Activated CD4-positive, alpha-beta T cell treated with anti-CD3 and anti-CD28 coated beads, Interleukin-2, Interleukin-6, amounts not matched to agents 100 ng/mL and 50 ng/mL, durations not matched to agents 16 hours and 8 hours (primary cell): ENCODE data around the gene MYL3.
A peak's percentile ranks its signal among the peaks of the same experiment; 100 is the strongest.

Source experiments
- DNase-seq: peaks from one replicate; pipeline ENCODE4 v3.0.0-alpha.2; 2020

Gene MYL3

DNA sequence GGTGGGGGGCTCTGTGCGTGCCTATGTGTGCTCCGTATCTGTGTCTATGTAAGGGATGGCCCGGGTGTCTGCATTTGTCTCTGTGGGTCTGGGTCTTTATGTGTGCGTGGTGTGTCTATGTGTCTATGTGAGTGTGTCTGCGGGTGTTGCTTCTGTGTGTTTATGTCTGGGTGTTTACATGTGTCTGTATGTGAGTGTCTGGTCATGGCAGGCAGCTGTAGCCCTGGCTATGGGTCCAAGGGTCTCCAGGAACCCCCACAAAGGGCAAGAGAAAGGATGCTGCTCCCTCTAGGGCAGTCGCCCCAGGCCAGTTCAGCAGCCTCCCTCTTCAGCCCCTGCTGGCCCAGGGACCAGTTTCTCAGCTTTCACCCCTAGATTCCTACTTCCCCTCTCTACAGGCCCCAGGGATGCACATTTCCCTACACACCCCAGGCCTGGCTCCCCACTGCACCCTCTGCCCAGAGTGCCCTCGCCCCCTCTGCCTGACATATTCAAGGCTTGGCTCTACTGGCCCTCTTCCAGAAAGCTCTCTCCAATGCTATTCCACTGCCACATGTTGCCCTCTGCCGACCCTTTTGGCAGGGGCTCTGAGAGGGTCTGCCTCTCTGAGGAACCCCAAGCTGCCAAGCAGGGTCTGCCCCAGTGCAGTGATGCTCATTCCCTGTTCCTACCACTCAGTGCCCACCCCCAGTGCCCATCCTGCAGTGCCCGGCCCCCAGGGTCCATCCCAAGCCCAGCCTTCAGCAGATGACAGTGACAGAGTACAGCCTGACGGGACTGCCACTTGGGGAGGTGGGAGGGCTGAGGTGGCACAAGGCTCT is 1.0 kb upstream of the MYL3 start:
- no peak for DNase-seq

DNA sequence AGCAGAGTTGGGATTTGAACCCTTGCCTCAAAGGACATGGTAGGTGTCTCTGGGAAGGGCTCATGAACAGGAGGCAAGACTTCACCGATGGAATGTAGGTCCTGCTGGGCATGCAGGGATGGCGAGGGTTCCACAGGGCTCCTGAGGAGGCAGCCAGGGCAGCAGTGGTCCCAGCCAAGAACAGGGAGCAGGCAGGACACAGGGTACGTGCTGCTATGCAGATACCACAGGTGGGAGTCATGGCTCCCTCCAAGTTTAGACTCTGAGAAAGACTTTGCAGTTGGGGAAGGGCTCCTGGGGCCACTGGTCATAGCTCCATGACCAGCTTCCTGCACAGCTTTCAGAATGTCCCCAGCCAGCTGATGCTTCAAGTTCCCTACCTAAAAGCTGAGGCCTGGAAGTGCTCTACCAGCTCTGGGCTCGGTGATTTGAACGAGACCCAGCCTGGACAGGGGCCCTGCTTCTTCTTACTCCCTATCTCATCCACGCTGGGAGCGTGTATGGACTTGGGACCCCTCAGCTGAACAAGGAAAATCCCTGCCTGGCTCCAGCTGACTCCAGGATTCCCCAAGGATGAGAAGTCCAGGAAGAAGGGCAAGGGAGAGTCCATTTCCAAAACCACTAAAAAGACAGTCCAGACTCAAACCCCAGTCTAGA is 747 bp downstream of the MYL3 start:
- no peak for DNase-seq

DNA sequence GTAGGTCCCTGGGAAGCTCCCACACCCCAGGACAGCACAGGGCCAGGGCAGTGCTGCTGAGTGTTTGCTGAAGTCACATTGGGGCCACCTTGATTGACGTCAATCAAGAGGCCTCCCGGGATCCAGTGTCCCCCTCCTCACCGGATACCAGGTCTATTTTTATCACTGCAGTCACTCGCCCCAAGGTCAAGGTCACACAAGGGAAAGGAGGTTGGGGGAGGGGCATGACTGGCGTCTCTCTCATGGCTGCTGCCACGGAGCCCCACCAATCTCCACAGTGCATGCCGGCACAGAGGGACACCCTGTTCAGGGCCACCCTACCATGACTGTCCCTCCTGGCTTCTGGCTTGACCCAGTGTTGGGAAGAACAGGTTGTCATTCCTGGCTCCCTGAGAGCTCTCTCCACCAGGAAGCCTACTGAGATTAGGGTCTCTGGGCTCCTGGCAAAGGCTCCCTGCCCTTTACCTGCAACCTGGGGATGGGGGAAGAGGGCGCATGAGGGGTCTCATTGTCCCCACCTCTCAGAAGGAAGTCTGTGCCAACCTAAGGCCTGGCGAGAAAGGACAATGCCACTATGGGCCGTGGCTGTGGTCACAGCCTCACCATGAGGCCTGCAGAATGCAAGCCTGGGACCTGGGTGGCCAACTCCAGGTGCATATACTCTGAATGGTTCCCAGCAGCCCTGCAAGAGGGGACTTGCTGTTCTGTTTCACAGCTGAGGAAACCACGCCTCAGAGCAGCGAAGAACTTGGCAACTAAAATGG is 1.5 kb downstream of the MYL3 start:
- no peak for DNase-seq

DNA sequence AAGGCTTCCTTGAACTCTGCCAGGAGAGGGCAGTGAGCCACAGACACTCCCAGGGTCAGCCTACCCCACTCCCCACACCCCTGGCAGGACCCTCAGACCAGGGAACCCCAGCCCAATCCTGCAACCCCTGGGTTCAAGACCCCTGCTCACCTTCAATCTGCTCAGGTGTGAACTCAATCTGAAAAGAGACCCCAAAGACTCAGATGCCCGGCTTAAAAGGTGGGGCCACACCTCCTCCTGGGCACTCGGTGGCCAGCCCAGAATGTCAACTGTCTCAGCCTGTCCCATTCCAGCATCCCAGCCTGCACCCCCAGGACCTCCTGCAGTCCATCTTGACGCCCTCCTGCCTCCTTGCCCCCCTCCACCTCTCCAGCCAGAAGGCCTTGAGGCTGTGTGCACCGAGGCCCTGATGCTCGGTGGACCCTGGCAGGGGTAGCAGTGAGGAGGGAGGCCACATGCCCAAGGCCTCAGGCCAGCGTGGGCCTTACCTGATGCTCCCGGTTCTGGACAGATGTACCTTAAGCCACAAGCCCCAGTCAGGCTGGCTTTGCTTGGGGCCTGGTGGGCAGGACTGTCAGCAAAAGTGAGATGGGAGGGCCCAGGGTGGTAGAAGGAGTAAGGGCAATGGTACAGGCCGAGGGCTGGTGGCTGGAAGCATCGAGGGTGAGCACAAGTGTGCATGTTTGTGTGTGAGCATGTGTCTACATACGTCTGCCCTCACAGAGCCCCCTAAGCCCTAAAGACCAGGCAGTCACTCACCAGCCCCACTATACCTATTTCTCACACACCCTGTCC is 2.2 kb downstream of the MYL3 start:
- no peak for DNase-seq

DNA sequence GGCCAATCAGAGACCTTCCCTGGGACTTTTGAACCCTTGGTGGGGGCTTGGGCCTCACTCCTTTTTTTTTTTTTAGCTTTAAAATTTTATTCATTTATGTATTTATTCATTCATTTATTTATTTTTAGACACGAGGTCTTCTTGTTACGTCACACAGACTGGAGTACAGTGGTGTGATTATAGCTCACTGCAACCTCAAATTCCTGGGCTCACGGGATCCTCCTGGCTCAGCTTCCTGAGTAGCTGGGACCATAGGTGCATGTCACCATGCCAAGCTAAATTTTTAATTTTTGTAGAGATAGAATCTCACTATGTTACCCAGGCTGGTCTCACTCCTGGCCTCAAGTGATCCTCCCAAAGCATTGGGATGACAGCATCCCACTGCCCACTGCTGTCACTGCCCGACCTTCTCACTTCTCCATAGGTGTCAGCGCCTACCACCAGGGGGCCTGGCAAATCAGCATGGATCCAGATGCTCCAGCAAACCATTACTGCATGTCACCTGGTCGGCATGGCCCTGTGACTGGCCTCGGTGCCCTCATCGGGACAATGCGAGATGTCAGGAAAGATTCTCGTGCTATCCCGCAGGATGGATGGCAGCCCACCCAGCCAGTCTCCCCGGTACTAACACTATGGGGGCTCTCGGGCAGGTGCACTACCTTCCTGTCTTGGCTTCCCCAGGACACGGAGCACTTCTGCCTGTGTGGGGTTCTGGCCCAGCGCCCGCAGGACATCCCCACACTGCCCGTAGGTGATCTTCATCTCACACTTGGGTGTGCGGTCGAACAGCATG is 3.0 kb downstream of the MYL3 start:
- peak; percentile 30 for DNase-seq

- DNase-seq: no peak
Observed at GRCh38 chr3:46859001-46859710, 4.1 kb downstream of the MYL3 start.

DNA sequence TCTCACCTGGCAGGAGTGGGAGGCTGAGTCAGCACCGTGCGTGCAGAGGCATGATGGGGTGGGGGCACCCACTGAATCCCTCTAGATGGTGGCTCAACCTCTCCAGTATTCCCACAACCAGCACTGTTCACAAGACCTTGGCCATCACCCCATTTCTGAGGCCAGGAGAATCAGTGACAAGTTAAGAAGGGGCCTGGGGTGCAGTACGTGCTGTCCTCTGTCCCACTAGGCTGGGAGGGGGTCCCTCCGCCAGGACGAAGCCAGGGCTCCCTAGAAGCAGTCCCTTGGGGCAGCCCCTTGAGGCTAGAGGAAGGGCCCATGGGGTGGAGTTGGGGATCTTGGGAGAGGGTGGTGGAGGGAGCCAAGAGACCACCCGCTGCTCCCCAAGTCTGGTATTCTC is 4.8 kb downstream of the MYL3 start:
- no peak for DNase-seq

DNA sequence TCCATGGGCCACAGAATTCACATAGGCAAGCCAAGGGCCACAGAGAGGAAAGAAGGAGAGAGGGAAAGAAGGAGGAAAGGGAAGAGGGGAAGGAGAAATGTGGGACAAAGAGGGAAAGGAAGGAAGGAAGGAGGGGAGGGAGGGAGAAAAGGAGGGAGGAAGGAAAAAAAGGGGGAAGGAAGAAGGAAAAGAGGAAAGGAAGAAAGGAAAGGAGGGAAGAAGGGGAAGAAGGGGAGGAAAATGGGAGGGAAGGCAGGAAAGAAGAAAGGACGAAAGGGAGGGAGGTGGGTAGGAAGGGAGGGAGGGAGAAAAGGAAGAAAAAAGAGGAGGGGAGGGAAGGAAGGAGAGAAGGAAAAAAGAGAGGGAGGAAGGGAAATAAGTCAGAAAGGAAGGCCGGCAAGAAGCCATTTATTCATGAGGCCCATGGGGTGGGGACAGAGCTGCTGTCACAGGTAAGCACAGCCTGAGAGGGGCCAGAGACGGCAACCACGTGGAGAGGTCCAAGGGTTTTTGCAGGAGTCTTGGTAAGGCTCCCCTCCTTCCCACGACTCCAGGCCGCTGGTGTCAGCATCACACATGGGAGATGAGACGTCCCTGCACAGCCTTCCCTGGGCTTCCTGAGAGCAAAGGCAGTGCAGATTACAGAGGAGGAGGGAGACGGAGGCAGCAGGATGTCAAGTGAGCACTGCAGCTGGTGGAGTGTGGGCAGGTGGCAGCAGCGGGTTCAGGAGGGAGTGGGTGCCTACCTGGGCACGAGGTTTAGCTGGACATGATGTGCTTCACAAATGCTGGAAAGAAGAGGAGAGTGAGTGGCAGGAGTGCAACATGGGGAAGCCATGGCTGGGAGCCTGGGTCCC is 5.5 kb downstream of the MYL3 start:
- DNase-seq: no peak

DNA sequence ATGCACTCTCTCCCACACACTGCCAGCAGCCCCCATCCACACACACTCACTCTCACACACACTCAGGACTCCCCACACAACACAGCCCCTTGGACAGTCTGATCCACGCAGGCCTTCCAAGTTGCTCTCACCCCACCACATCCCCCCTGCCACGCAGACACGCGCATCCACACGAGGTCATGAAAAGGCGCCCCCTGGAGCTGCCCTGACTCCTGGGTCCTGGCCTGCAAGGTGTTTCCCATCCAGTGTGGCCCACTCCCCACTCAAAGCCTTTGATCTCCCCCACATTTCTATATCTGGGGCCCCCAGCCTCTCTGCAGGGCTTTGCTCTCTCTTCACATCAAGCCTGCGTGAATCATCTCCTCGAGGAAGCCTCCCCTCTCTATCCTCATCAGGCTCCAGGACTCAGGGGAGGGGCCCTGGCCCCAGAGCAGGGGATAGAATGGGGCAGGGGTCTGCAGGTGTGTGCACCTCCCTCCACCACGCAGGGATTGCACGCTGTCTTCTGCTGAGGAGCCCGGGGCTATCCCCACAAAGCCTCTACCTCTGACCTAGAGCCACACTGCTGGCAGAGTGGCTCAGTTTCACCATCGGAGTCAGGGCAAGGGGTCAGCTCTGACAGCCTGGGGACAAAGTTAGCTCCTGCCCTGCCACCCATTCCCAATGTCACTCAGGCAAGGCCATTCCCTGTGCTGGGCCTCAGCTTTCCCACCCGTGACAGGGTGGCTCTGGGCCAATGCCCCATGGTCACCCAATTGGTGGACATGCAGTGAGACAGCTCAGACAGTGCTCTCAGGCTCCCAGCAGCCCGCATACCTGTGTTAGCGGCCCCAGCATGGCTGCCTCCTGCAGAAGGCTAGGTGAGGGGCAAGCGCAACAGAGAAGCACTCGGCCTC is 6.4 kb downstream of the MYL3 start:
- no peak for DNase-seq

DNA sequence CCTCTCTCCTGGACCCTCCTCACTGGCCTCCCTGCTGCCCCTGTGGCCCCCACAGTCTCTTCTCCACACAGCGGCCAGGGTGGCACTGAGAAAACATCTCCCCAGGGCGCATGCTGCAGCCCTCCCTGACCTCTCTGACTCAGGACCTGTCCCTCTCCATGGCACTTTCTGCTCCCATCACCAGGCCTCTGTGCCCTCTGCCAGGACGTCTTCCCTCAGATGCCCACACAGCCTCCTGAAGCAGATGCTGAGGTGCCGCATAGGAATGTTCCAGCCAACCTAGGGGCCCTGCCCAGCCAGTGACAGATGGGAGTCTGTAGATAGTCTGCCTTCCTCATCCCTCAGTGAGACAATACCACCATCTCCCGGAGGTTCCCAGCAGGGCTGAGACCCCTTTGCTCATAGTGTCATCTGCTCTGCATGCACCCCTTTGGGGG is 8.7 kb downstream of the MYL3 start:
- DNase-seq: no peak

DNA sequence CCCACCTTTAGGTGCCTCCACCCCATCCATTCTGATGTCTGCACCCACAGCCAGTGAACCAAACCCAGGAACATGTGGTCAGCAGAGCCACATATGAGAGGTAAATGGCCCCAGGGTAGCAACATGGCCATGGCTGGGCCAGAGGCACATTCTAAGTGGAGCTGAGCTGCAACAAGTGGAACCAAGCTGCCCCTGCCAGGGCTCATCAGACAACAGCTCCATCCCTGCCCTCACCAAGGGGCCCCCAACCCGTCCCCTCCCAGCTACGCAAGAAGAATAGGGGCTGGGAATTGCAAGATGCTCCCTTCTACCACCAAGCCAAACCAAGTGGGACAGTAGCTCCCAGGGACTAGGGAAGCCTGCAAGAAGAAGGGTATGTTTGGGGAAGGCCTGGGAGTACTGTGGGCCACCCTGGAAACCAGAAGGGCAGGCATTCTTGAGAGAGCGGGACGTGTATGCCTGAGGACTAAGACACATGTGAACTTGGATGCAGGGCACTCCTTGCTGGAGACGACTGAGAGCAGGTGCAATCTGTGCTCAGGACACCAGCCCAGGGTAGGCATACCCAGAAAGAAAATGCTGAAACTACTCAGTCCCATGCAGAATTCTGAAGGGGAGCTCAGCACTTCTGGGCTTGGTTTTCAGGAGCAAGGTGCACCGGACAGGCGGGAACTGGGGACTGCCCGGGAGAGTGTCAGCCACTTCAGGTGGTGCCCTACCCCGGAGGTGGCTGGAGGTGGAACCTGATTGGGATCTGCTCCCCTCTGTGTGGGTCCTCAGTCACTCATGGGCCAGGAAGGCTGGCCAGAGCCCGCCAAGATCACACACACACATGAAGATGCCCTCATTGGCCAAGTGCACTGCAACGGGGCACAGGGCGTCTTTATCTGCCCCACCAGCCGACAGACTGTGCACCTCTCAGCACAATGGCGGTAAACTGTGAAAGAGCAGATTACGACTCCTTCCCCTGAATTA is 9.5 kb downstream of the MYL3 start:
- no peak for DNase-seq

DNA sequence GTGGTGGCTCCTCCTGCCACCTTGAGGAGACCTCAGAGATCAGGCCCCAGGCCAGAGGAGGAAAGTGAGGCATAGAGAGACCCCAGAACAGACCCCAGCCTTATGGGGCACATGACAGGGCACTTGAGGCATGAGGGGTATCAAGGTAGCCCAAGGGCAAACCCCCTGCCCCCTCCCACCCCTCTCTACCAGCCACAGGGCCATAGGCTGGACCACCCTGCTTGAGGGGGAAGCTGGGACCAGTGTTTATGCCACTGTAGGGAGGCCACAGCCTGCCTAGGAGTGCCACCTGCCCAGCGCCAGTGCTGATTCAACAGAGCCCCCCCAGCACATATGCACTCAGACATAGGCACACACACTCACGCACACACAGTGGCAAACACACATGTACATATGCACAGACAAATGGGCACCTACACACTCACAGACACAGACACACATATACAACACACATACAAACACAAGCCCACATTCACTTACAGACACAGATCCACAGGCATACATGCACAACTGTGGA is 10.3 kb downstream of the MYL3 start:
- no peak for DNase-seq

DNA sequence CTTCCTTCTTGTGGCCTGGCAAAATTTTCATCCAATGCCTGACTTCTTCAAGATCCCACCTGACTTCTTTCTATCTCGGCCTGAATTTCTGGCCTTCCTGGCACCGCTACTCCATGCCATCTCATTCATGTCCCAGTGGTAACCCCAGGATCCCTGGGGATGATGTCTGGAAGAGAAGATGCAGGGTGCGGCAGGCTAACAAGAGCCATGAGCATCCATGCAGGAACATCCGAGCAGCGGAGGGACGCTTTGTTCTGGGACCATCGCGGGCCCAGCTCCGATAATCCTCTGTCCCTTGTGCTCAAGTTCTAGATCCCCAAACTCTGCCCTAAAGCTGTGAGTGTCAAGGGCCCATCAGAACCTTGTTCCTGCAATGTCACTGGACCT is 10.9 kb downstream of the MYL3 start:
- DNase-seq: no peak

DNA sequence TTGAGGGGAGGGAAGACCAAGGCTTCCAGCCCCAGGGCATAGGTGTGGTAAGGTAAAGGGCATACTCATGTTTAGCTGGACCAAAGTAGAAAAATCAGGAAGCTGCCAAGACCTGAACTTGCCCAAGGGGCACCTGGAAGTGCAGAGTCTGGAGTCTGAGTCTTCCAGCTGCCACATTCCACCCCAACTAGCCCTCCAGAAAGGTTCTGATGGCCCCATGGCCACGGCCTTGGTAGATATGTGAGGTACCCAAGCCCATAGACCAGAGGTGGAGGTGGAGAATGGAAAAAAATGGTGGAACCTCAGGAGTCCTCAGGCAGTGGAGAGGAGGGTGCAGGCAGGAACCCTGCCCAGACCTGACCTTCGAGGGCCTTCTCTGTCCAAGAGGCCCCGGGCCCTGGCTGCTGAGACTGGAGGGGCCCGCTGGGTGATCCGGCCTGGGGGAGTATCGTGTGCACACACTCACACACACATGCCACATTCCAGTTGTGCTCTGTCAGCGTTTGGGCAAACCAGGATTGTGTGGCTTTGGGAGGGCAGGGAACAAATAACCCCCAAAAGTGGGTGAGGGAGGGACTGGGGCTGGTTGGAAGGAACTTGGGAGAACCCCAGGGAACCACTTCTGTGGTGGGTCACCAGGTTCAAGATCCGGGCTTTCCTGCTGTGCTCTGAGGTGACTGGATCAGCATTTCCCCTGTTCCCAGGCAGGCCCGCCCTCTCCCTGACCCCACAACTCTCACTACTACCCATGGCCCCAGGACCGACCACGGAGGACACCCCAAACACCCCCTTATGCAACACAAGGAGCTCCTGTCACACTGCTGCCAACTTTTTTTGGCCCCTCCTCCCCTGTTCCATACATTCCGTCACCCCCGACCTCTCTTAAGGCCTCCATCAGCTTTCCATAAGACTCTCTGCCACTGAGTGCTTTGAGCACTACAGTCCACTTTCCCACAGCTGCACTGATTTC is 11.6 kb downstream of the MYL3 start:
- no peak for DNase-seq

DNA sequence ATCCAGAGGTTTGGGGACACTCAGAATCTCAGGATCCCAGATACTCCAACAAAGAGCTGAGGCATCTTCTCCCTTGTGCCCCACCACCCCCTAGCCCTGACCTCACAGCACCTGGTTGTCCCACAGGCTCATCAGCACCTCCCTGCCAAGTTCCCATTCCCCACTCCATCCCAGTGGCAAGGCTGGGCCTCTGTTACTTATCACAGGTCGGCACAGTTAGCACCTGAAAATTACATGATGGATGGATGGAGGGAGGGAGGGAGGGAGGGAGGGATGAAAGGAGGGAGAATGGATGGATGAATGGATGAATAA is 12.8 kb downstream of the MYL3 start:
- DNase-seq: no peak

DNA sequence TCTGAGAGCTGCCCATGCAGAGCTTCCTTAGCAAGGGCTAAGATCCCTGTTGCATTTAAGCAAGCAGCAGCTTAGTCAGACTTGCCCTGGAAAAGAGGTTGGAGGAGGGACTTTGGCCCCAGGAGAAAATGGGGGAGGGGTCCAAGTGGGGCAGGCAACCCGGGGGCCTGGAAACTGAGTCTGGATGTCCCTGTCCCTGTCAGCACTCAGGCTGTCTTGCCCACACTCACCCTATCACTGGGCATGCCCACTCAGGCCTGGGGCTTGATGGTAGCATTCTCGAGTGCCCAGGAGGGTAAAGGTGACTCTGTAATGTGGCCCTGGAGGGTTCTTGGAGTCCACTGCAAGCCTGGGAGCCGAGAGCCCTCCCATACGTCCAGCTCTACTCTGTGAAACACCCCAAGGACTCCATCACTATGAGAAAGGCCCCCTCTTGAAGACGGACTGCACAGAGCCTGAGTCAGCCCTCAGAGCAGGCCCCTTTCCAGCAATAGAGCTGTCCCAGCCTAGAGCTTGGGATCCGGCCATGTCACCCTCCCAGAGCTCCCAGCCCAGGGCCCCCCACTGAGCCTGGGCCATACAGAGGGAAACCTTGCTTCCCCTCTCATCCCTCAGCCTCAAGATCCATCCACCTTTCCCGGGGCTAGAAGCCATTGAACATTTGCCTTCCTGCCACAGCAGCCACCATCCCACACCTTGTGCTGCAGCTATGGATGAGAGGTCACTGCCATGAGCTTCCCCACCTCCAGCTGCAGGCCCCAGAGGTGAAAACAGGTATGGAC is 13.4 kb downstream of the MYL3 start:
- no peak for DNase-seq
